Chondrocyte (in vitro differentiated cells): ENCODE measurements around the gene PGAM5. TPM values are rescaled to one million over a fixed set of nuclear protein-coding genes. Genes with fewer than 3 reads are reported as not detected.
A peak's percentile ranks its signal among the peaks of the same experiment; 100 is the strongest.

Experiments
- DNase-seq: peaks from one replicate; pipeline ENCODE4 v3.0.0; 2021; ENCODE audit warnings: mixed read lengths, low spot score
- H3K27ac Mint-ChIP-seq: one replicate; pipeline ENCODE4 v1.8.0; 2021; ENCODE audit warnings: mild to moderate bottlenecking, moderate library complexity, mixed read lengths; ENCODE audit not compliant: unreplicated experiment
- H3K27me3 Mint-ChIP-seq: 2 replicates; pipeline ENCODE4 v1.8.0; 2021; ENCODE audit warnings: low read depth, mixed read lengths
- H3K36me3 Mint-ChIP-seq: 2 replicates; pipeline ENCODE4 v1.8.0; 2021; ENCODE audit warnings: low read depth, mixed read lengths
- H3K4me1 Mint-ChIP-seq: 2 replicates; pipeline ENCODE4 v1.8.0; 2021; ENCODE audit warnings: low read depth, mild to moderate bottlenecking, mixed read lengths
- H3K4me3 Mint-ChIP-seq: one replicate; pipeline ENCODE4 v1.8.0; 2021; ENCODE audit warnings: mild to moderate bottlenecking, moderate library complexity, mixed read lengths; ENCODE audit not compliant: unreplicated experiment
- H3K9me3 Mint-ChIP-seq: 2 replicates; pipeline ENCODE4 v1.8.0; 2021; ENCODE audit warnings: low read depth, mixed read lengths
- total RNA-seq: library from RNA; stranded (reverse); gene quantifications from 3 replicates; pipeline ENCODE4 v1.2.1, GENCODE V29; 2021
- TF ChIP-seq, protein P1 (sequence below): fragments of 200-600 bp; sonication (generic); IDR thresholded peaks from 2 replicates; pipeline ENCODE4 v1.5.0; 2021; ENCODE audit warnings: antibody characterized with exemption, mild to moderate bottlenecking, moderate library complexity

The PGAM5 gene
- total RNA-seq, 1 donor from 2014 or later: 18.8 TPM

GRCh38 chr12:132677492-132677891, 33.1 kb upstream of the PGAM5 start:
- H3K36me3 Mint-ChIP-seq: peaks cover 18% of the 10 kb centered on the region
- no peaks in the 10 kb centered on the region for H3K9me3 Mint-ChIP-seq
- no peak for DNase-seq
- no peak overlapping the region for H3K27ac Mint-ChIP-seq
- H3K4me3 Mint-ChIP-seq: no peak overlapping the region
- TF ChIP-seq, protein P1, sequence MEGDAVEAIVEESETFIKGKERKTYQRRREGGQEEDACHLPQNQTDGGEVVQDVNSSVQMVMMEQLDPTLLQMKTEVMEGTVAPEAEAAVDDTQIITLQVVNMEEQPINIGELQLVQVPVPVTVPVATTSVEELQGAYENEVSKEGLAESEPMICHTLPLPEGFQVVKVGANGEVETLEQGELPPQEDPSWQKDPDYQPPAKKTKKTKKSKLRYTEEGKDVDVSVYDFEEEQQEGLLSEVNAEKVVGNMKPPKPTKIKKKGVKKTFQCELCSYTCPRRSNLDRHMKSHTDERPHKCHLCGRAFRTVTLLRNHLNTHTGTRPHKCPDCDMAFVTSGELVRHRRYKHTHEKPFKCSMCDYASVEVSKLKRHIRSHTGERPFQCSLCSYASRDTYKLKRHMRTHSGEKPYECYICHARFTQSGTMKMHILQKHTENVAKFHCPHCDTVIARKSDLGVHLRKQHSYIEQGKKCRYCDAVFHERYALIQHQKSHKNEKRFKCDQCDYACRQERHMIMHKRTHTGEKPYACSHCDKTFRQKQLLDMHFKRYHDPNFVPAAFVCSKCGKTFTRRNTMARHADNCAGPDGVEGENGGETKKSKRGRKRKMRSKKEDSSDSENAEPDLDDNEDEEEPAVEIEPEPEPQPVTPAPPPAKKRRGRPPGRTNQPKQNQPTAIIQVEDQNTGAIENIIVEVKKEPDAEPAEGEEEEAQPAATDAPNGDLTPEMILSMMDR: no peak
- no peaks in the 10 kb centered on the region for H3K4me1 Mint-ChIP-seq
- H3K27me3 Mint-ChIP-seq: no peaks in the 10 kb centered on the region

GRCh38 chr12:132685400-132685799, 25.2 kb upstream of the PGAM5 start:
- H3K4me1 Mint-ChIP-seq: peaks cover 23% of the 10 kb centered on the region
- no peak for DNase-seq
- no peaks in the 10 kb centered on the region for H3K27me3 Mint-ChIP-seq
- no peaks in the 10 kb centered on the region for H3K9me3 Mint-ChIP-seq
- TF ChIP-seq, protein P1: no peak
- H3K36me3 Mint-ChIP-seq: no peaks in the 10 kb centered on the region
- H3K4me3 Mint-ChIP-seq: peak overlapping the region; percentile 58
- H3K27ac Mint-ChIP-seq: no peak overlapping the region

GRCh38 chr12:132686825-132687210, 23.8 kb upstream of the PGAM5 start:
- DNase-seq: no peak

GRCh38 chr12:132687211-132688164, 23.2 kb upstream of the PGAM5 start, which contains the start of the genes POLE and PXMP2:
POLE (minus strand) TSS chr12:132687342; CDS start chr12:132687315, 27 bp downstream.
PXMP2 (plus strand) TSS chr12:132687587; CDS start chr12:132687671, 84 bp downstream.
- TF ChIP-seq, protein P1: peak; percentile 4
- Mint-ChIP-seq H3K27ac (peak within 1 kb of the TSS; percentile 54), H3K9me3 (no peaks in the 10 kb centered on the region), H3K27me3 (no peaks in the 10 kb centered on the region), H3K4me3 (peak within 1 kb of the TSS; percentile 69), H3K36me3 (no peaks in the 10 kb centered on the region), H3K4me1 (peaks cover 36% of the 10 kb centered on the region)
- DNase-seq: no peak

More at GRCh38 chr12:132686825-132687210, 23.8 kb upstream of the PGAM5 start:
- no peaks in the 10 kb centered on the region for H3K36me3 Mint-ChIP-seq
- no peak overlapping the region for H3K27ac Mint-ChIP-seq
- H3K4me1 Mint-ChIP-seq: peaks cover 35% of the 10 kb centered on the region
- TF ChIP-seq, protein P1: no peak
- H3K4me3 Mint-ChIP-seq: peak overlapping the region; percentile 69
- no peaks in the 10 kb centered on the region for H3K27me3 Mint-ChIP-seq
- H3K9me3 Mint-ChIP-seq: no peaks in the 10 kb centered on the region

DNA sequence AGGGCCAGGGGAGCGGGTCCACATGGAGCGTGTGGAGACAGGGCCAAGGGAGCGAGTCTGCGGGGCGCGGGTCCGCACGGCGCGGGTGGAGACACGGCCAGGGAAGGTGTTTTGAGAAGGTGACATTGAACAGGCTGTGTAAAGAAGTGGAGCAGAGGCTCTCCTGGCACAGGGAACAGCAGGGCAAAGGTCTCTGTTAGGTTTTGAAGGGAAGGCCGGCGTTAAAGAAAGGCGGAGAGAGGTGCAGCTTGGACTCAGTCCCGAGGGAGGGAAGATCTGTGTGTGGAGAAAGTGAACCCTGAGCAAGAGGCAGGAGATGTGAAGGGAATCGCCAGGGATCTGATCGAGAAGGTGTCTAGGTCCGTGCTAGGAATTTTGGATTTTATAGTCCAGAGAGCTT, 21.4 kb upstream of the PGAM5 start:
- no peak for DNase-seq
- Mint-ChIP-seq H3K27ac (no peak overlapping the region), H3K4me1 (peaks cover 36% of the 10 kb centered on the region), H3K9me3 (no peaks in the 10 kb centered on the region), H3K27me3 (no peaks in the 10 kb centered on the region), H3K4me3 (peak overlapping the region; percentile 49), H3K36me3 (no peaks in the 10 kb centered on the region)
- TF ChIP-seq, protein P1: no peak
